ENCODE data around the gene PACRG. TPM values are rescaled to one million over a fixed set of nuclear protein-coding genes. Genes with fewer than 3 reads are reported as not detected.

Gene PACRG
- total and polyA plus RNA-seq, 2 of the 13 experiments (the other 11 are each of a cell fraction or from before 2014, with no cell fraction given): 0.13 TPM; not detected in 1

- TF ChIP-seq AFF4 (CRISPR knock-in tag; IDR thresholded peaks at IDR 0.05): no peak
Observed at GRCh38 chr6:162921062-162921461, 193.3 kb downstream of the PACRG start (continued).

GRCh38 chr6:162921510-162922040 lies 193.8 kb downstream of the PACRG start:
- intact Hi-C loops (cut with micrococcal nuclease; ENCODE audit: unreplicated experiment): no loop called here
- no peaks in the 10 kb centered on the region for H3K4me1 ChIP-seq (ENCODE audit: insufficient read depth, low read length)
- FAIRE-seq (no peak), ATAC-seq (no peak), DNase-seq (ENCODE audit: low spot score) (no peak)
- H4K20me1 ChIP-seq (ENCODE audit: insufficient read depth, low read length): no peaks in the 10 kb centered on the region
- H3K9me3 ChIP-seq (ENCODE audit: low read length): peaks cover 48% of the 10 kb centered on the region
- WGBS (ENCODE audit: low lambda C conversion rate): 9% methylated on average over 7 of the region's 7 CpGs
- no peak overlapping the region for H3K9ac ChIP-seq (ENCODE audit: insufficient read depth, low read depth, low read length)
- no peak overlapping the region for H3K27ac ChIP-seq (ENCODE audit: extremely low read length, insufficient read depth, low read length)
- H3K79me2 ChIP-seq (ENCODE audit: insufficient read depth, low read length): no peaks in the 10 kb centered on the region
- no peak overlapping the region for H3K4me3 ChIP-seq (replicated peaks in 1 of 3; ENCODE audit: insufficient read depth in 1 of 3, low read depth in 2 of 3, low read length in 3 of 3)
- ChIA-PET CTCF (ENCODE audit: low intra/inter-chr PET ratio, low total read pairs) (no interaction called here), POLR2A (no interaction called here)
- H3K27me3 ChIP-seq (ENCODE audit: control insufficient read depth in 1 of 2, insufficient read depth in 2 of 2, low read length in 2 of 2): no peaks in the 10 kb centered on the region
- BruUV-seq (replicated peaks): no TSS peak
- H2AFZ ChIP-seq (ENCODE audit: low read length): no peak overlapping the region
- TF ChIP-seq MNT (IDR thresholded peaks at IDR 0.05) (peak; percentile 87), ETV6 (CRISPR knock-in tag; conservative IDR thresholded peaks at IDR 0.05) (no peak)
- H3K4me2 ChIP-seq (ENCODE audit: low read depth, low read length): no peak overlapping the region
- H3K36me3 ChIP-seq (replicated peaks in 1 of 2; ENCODE audit: control insufficient read depth in 1 of 2, insufficient read depth in 2 of 2, low read length in 2 of 2): no peaks in the 10 kb centered on the region
- in situ Hi-C loops (cut with HindIII; ENCODE audit: extremely low pct_ligation_motif_present, low pct_unique_long_range_greater_than_20kb): no loop called here
